Stimulated activated CD8-positive, alpha-beta memory T cell treated with anti-CD3 and anti-CD28 coated beads, Interleukin-4, amount 100 ng/mL, for 1 hour (primary cell): ENCODE measurements around the gene TST.

ENCODE experiments used
- DNase-seq, 2 donors: peaks; one replicate each; pipeline ENCODE4 v3.0.0-alpha.2; 2020; ENCODE audit warnings: low read depth in 2 of 2, low spot score in 1 of 2

Gene TST

GRCh38 chr22:37032535-37033460 lies 13.6 kb upstream of the TST start:
- DNase-seq = no peak

- no peak for DNase-seq
These were observed 12.9 kb upstream of the TST start for GRCh38 chr22:37032134-37032534.

GRCh38 chr22:37030560-37031281 lies 11.5 kb upstream of the TST start:
- no peak for DNase-seq

- no peak for DNase-seq
These were observed 9.7 kb upstream of the TST start for GRCh38 chr22:37028692-37029674.

- no peak for DNase-seq
These were observed 8.3 kb upstream of the TST start for GRCh38 chr22:37027556-37027955.

GRCh38 chr22:37026325-37026724 lies 7.1 kb upstream of the TST start:
- DNase-seq = no peak

GRCh38 chr22:37025500-37026070 lies 6.3 kb upstream of the TST start:
- DNase-seq = no peak

- DNase-seq = no peak
These were observed 5.3 kb upstream of the TST start for GRCh38 chr22:37024339-37025157.

- no peak for DNase-seq
These were observed 4.6 kb upstream of the TST start for GRCh38 chr22:37023743-37024338.

- DNase-seq = no peak
These were observed 3.5 kb upstream of the TST start for GRCh38 chr22:37022483-37023337.

GRCh38 chr22:37021710-37022482 lies 2.6 kb upstream of the TST start:
- peak in 1 of 2 donors; percentile 36 for DNase-seq

GRCh38 chr22:37021041-37021440 lies 1.8 kb upstream of the TST start:
- no peak for DNase-seq

GRCh38 chr22:37020192-37020479 lies 889 bp upstream of the TST start:
- DNase-seq = no peak

GRCh38 chr22:37018815-37019308 lies 385 bp downstream of the TST start:
- DNase-seq = no peak

GRCh38 chr22:37018086-37018814 lies 997 bp downstream of the TST start:
- no peak for DNase-seq

GRCh38 chr22:37017356-37017755 lies 1.9 kb downstream of the TST start:
- no peak for DNase-seq
